MCF 10A (cell line): Measurements from ENCODE around the gene CASR. TPM values are rescaled to one million over a fixed set of nuclear protein-coding genes. Genes with fewer than 3 reads are reported as not detected.

Experiments
- BruUV-seq: library from RNA; stranded (reverse); fragments of 400-500 nt; replicated peaks from 2 replicates; lab custom pipeline; 2021; lab: Mats Ljungman, UMichigan
- CTCF ChIA-PET: fragments of 300-600 bp; sonication (Branson Sonifier 250); formaldehyde crosslinking; extraction: SDS; loops from one replicate; lab custom pipeline; 2021; ENCODE audit warnings: antibody characterized with exemption, inconsistent platforms; lab: Yijun Ruan, JAX
- POLR2A ChIA-PET: fragments of 300-600, 350-650 bp; sonication (Branson Sonifier 250); formaldehyde crosslinking; extraction: SDS; loops from one replicate; lab custom pipeline; 2020; ENCODE audit warnings: antibody characterized with exemption, inconsistent platforms; lab: Yijun Ruan, JAX
- DNase-seq: peaks from one replicate; pipeline ENCODE4 v3.0.0-alpha.2; 2018; ENCODE audit not compliant: unreplicated experiment
- H3K27ac Mint-ChIP-seq: one replicate; pipeline ENCODE4 v1.8.0; 2022; ENCODE audit warnings: mild to moderate bottlenecking, low read depth, mixed read lengths; ENCODE audit not compliant: unreplicated experiment
- H3K27me3 Mint-ChIP-seq: one replicate; pipeline ENCODE4 v1.8.0; 2022; ENCODE audit warnings: mixed read lengths; ENCODE audit not compliant: insufficient read depth, unreplicated experiment
- H3K36me3 Mint-ChIP-seq: one replicate; pipeline ENCODE4 v1.8.0; 2022; ENCODE audit warnings: mild to moderate bottlenecking, moderate library complexity, mixed read lengths; ENCODE audit not compliant: insufficient read depth, unreplicated experiment
- H3K4me1 Mint-ChIP-seq: one replicate; pipeline ENCODE4 v1.8.0; 2022; ENCODE audit warnings: mixed read lengths; ENCODE audit not compliant: insufficient read depth, unreplicated experiment
- H3K4me3 Mint-ChIP-seq: one replicate; pipeline ENCODE4 v1.8.0; 2022; ENCODE audit warnings: mild to moderate bottlenecking, moderate library complexity, mixed read lengths; ENCODE audit not compliant: unreplicated experiment
- H3K9me3 Mint-ChIP-seq: one replicate; pipeline ENCODE4 v1.8.0; 2022; ENCODE audit warnings: mixed read lengths; ENCODE audit not compliant: unreplicated experiment
- intact Hi-C: fragments of 100-400 bp; cut with micrococcal nuclease; formaldehyde crosslinking; loops from 2 replicates; pipeline ENCODE4 v1.14.1; 2022
- total RNA-seq: library from RNA; stranded (reverse); gene quantifications from 2 replicates; pipeline ENCODE4 v1.2.3, GENCODE V29; 2022
- TF ChIP-seq, protein P1 (sequence below): fragments of 200-600 bp; IDR thresholded peaks from one replicate; pipeline ENCODE4 v1.8.0; 2022; ENCODE audit warnings: antibody characterized with exemption, mild to moderate bottlenecking; ENCODE audit not compliant: unreplicated experiment

CASR gene
- total RNA-seq, 1 experiment from 2014 or later: not detected

DNA sequence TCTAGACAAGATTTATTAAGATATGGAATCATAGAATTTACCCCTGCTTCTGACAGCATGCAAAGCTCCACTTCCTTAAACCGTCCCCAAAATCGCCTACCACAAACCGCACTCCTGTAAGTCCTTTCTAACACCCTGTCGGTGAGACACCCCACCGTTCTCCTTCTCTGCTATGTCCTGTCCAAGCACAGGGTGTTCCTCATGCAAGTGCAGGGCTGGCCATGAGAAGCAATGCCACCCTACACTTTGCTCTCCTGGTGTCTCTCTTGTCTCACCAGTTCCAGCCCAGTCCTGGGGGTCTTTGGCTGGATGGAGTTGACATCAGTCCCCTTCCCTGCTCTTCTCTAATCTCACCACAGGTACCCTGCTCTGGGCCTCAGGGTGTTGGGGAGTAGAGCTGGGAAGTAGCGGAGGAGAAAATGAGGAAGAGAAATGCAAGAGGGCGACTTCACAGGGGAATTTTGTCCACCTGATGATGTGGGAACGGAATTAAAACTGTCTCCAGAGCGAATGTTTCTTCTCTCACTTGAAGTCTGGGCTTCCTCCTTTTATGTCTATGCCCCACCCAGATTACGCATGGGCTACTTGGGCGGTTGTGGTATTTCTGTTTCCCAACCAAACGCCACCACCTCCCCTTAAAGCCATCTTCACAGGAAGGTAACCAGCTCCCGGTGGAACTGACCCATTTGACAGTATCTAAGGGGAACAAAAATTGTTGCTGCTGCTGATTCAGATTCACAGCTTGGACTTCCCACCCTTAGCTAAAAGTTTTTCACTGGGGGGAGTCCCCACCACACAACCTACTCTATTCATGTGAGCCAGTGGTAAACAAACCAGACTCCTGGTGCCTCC lies 49.9 kb downstream of the CASR start:
- no peak overlapping the region for H3K27ac Mint-ChIP-seq
- CTCF ChIA-PET: interaction anchor here (1.2 kb wide), 1 partner anchor 9 kb away, joined by 4 read pairs; no protein-coding TSS in a partner anchor
- POLR2A ChIA-PET: no interaction called here
- no peaks in the 10 kb centered on the region for H3K9me3 Mint-ChIP-seq
- peaks cover 20% of the 10 kb centered on the region for H3K27me3 Mint-ChIP-seq
- BruUV-seq: no TSS peak
- intact Hi-C loops: no loop called here
- no peak overlapping the region for H3K4me3 Mint-ChIP-seq
- TF ChIP-seq, protein P1, sequence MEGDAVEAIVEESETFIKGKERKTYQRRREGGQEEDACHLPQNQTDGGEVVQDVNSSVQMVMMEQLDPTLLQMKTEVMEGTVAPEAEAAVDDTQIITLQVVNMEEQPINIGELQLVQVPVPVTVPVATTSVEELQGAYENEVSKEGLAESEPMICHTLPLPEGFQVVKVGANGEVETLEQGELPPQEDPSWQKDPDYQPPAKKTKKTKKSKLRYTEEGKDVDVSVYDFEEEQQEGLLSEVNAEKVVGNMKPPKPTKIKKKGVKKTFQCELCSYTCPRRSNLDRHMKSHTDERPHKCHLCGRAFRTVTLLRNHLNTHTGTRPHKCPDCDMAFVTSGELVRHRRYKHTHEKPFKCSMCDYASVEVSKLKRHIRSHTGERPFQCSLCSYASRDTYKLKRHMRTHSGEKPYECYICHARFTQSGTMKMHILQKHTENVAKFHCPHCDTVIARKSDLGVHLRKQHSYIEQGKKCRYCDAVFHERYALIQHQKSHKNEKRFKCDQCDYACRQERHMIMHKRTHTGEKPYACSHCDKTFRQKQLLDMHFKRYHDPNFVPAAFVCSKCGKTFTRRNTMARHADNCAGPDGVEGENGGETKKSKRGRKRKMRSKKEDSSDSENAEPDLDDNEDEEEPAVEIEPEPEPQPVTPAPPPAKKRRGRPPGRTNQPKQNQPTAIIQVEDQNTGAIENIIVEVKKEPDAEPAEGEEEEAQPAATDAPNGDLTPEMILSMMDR: no peak
- DNase-seq: no peak
- H3K4me1 Mint-ChIP-seq: no peaks in the 10 kb centered on the region
- H3K36me3 Mint-ChIP-seq: no peaks in the 10 kb centered on the region

DNA sequence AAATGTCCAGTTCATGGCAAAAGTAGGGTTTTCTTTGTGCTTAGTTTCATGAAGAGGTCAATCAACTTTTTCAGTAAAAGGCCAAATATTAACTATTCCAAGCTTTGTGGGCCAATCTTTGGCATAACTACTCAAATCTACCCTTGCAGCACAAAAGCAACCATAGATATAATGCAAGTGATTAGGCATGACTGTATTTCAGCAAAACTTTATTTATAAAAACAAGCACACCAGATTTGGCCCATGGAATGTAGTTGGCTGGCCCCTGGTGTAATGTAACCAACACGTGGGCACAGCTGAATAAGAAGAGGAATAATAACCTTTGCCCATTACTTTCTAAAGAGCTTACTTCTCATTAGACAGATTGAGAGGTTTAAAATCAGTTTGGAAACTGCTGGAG lies 50.6 kb downstream of the CASR start:
- ChIA-PET POLR2A (no interaction called here), CTCF (interaction anchor here (1.2 kb wide), 1 partner anchor 9 kb away, joined by 4 read pairs; no protein-coding TSS in a partner anchor)
- Mint-ChIP-seq H3K36me3 (no peaks in the 10 kb centered on the region), H3K4me1 (no peaks in the 10 kb centered on the region), H3K27me3 (peaks cover 20% of the 10 kb centered on the region), H3K9me3 (no peaks in the 10 kb centered on the region), H3K27ac (no peak overlapping the region), H3K4me3 (no peak overlapping the region)
- no TSS peak for BruUV-seq
- TF ChIP-seq, protein P1: no peak
- intact Hi-C loops: no loop called here
- DNase-seq: no peak

DNA sequence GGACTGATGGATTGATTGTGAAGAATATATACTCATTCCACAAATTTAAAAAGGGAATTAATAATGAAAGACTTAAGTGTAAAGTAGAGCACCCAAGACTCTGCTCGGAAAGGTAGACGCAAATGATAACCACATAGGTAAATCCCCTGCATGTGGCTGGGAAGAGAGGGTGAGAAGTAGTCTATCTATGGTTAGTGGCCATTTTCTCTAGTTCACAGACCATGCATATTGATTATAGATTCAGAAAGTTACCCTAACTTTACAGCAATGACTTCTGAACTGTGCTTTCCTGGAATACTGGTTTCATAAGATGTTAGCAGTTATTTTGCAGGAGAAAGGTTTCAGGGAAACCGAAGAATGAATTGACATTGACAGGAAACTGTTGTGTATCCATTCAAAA lies 51.7 kb downstream of the CASR start:
- TF ChIP-seq, protein P1: no peak
- H3K4me1 Mint-ChIP-seq: no peaks in the 10 kb centered on the region
- H3K4me3 Mint-ChIP-seq: no peak overlapping the region
- H3K9me3 Mint-ChIP-seq: no peaks in the 10 kb centered on the region
- DNase-seq: no peak
- CTCF ChIA-PET: interaction anchor here (0.8 kb wide), 1 partner anchor 388 kb away, joined by 4 read pairs; no protein-coding TSS in a partner anchor
- no peaks in the 10 kb centered on the region for H3K36me3 Mint-ChIP-seq
- POLR2A ChIA-PET: no interaction called here
- BruUV-seq: no TSS peak
- no peak overlapping the region for H3K27ac Mint-ChIP-seq
- H3K27me3 Mint-ChIP-seq: peaks cover 29% of the 10 kb centered on the region
- intact Hi-C loops: no loop called here

DNA sequence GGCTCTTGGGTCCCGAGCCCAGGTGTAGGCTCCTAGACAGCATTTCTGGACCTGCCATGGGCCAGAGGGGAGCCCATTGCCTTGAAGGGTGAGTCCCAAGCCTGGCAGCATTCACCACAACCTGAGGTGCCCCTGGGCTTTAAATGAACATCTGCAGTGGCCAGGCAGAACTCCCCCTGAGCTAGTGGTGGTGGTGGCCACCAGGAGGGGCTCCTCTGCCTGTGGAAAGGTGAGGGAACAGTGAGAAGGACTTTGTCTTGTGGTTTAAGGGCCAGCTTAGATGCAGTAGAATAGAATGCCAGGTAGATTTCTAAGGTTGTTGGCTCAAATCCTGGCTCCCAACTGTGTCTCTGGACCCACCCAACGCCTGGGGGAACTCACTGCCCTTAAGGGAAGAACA lies 55.6 kb downstream of the CASR start:
- H3K36me3 Mint-ChIP-seq: no peaks in the 10 kb centered on the region
- ChIA-PET CTCF (interaction anchor here (1.8 kb wide), 1 partner anchor 20 kb away, joined by 9 read pairs; no protein-coding TSS in a partner anchor), POLR2A (interaction anchor here (0.9 kb wide), 1 partner anchor 19 kb away, joined by 4 read pairs; no protein-coding TSS in a partner anchor)
- no peak for DNase-seq
- TF ChIP-seq, protein P1: no peak
- no peak overlapping the region for H3K4me3 Mint-ChIP-seq
- intact Hi-C loops: no loop called here
- no peaks in the 10 kb centered on the region for H3K9me3 Mint-ChIP-seq
- H3K27me3 Mint-ChIP-seq: peaks cover 44% of the 10 kb centered on the region
- BruUV-seq: no TSS peak
- H3K27ac Mint-ChIP-seq: no peak overlapping the region
- no peaks in the 10 kb centered on the region for H3K4me1 Mint-ChIP-seq
